GM12875 (cell line): ENCODE results near the gene TOR2A.

Source experiments
- H3K4me3 ChIP-seq: one replicate; pipeline ENCODE4 v1.5.1; 2011; ENCODE audit warnings: low read depth, low read length, control low read depth
- TF ChIP-seq, protein P1 (sequence below): IDR thresholded peaks from 2 replicates; pipeline ENCODE4 v1.5.1; 2011; ENCODE audit warnings: low read depth, mild to moderate bottlenecking, control low read depth, inconsistent platforms, low read length, moderate library complexity, borderline replicate concordance; ENCODE audit not compliant: insufficient read depth

The TOR2A gene

DNA sequence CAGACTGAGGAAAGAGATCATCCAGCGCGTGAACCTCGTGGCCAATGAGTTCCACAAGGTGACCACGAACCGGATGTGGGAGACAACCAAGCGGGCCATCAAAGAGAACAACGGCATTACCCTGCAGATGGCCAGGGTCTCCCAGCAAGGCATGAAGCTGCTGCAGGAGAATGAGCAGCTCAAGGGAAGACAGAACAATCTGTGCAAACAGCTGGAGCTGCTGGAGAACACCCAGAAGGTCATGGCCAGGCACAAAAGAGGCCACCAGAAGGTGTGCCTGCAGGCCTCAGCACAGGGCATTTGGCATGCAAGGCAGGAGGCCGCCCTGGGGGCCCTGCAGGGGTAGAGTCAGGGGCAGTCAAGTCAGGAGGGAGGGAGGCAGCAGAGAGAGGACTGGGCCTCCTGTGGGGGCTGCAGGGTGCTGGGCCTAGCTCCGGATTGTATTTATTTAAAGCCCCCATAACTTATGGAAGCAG is 23.8 kb downstream of the TOR2A start:
- TF ChIP-seq, protein P1, sequence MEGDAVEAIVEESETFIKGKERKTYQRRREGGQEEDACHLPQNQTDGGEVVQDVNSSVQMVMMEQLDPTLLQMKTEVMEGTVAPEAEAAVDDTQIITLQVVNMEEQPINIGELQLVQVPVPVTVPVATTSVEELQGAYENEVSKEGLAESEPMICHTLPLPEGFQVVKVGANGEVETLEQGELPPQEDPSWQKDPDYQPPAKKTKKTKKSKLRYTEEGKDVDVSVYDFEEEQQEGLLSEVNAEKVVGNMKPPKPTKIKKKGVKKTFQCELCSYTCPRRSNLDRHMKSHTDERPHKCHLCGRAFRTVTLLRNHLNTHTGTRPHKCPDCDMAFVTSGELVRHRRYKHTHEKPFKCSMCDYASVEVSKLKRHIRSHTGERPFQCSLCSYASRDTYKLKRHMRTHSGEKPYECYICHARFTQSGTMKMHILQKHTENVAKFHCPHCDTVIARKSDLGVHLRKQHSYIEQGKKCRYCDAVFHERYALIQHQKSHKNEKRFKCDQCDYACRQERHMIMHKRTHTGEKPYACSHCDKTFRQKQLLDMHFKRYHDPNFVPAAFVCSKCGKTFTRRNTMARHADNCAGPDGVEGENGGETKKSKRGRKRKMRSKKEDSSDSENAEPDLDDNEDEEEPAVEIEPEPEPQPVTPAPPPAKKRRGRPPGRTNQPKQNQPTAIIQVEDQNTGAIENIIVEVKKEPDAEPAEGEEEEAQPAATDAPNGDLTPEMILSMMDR = no peak
- H3K4me3 ChIP-seq = no peak overlapping the region

DNA sequence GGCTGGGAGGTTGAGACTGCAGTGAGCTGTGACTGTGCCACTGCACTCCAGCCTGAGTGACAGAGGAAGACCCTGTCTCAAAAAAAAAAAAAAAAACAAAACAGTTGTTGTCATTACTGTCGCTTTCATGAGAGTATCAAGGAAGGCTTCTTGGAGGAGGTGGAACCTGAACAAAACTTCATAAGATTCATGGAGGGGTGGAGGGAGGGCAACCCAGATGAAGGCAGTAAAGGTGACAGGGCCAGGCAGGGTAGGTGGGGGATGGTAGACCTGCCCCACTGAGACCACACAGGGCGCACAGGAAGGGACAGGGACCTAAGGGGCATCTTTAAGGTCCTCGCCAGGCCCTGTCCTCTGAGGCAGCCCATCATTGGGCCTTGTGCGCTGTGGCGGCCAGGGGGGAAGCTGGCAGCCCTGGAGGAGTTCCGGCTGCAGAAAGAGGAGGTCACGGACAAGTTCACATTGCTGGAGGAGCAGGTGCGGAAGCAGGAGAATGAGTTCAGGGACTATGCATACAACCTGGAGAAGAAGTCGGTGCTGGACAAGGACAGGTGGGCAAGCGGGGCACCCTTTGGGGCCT is 24.8 kb downstream of the TOR2A start:
- TF ChIP-seq, protein P1 = no peak
- no peak overlapping the region for H3K4me3 ChIP-seq

DNA sequence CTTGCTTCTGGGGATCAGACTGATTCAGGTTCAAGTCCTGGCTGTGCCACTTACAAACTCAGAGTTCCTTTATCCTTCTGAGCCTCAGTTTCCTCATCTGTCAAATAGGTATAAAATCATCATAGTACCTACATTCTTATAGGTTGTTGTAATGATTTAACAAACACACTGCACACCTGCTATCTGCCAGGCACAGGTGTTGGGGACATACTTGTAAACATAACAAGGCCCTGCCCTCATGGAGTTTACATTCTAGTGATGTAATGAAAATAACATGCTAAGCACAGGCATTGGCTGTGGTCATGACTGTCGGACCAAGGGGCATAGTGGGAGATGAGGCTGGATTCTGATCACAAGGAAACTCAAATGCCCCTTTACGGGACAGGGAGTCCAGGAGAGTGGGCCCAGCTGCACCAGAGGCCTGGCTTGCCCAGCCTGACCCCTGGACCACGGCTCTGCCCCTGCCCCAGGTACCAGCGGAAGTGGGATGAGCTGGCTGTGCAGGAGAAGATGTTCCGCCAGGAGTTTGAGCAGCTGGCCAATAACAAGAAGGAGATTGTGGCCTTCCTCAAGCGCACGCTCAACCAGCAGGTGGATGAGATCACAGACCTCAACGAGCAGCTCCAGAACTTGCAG is 26.0 kb downstream of the TOR2A start:
- TF ChIP-seq, protein P1 = no peak
- no peak overlapping the region for H3K4me3 ChIP-seq

DNA sequence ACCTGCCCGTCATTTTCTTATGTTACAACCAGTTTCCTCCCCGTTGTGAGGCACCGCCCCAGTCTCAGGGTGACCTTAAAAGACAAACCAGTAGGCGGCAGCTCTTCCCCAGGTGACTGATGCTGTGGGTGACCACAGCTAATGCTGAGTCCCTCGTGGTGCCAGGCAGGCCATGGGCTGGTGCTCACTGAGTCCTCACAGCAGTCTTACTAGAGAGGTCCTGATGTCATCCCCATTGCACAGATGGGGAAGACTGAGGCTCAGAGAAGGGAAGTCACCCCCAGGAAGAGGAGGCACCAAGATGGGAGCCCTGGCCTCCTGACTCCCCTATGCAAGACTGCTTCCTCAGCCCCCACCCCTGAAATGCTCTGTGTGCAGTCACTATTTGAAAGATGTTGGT is 27.3 kb downstream of the TOR2A start:
- no peak overlapping the region for H3K4me3 ChIP-seq
- TF ChIP-seq, protein P1 = peak; percentile 35; the same call in 1 of the 2 replicates

DNA sequence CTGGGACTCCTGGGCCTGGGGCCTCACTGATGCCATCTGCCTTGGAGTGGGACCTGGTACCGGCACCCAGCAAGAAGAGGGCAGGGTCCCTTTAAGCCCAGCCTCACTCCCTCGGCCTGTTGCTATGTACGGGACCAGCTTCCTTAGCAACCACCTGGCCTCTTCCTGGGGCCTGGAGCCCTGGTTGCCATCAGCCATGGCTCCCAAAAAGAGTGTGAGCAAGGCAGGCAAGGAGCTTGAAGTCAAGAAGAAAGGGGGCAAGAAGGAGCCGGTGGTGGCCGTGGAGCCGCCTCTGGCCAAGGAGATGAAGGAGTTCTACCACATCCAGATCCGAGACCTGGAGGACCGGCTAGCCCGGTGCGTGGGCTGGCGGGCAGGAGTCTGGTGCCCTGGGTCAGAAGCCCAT is 28.3 kb downstream of the TOR2A start, which contains the start of gene CFAP157:
Gene CFAP157 (plus strand): TSS at position 153 of the 406 bp plus-strand sequence. CDS start 44 bp downstream, at position 197.
- no peak within 1 kb of the TSS for H3K4me3 ChIP-seq
- TF ChIP-seq, protein P1 = no peak

DNA sequence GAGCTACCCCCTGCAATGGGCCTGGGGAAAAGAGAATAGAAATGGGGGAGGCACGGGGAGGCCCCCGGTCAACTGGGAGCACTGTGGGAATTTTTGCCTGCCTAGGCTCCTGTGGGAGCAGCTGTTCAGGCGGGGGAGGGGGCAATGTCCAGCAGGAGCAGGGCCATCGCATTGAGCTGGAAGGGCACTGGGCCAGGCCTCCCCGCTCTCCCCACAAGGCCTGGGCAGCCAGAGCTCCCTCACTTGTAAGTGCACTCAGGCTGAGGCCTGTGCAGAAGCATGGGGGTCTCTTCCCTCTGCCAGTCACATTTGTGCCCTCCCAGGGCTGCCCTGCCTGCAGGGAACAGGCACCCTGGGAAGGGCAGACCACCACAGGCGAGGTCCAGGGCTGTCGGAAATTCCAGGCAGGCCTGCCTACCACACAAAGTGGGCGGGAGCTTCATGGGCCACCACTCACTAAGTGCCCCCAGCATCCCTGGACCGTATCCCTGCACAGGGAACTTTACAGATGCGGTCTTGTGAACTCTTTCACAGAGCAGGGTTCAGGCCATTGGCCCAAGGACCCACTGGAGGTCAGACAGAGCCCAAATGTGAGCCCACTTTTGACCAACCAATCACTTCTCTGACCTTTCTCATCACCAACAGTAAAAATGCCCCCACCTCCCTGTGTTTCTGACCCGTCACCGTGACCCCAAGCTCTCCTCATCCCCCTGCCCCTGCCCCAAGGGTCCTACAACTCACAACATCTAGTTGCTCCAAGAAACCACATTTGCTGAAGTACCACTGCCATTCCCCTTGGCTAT is 29.3 kb downstream of the TOR2A start:
- TF ChIP-seq, protein P1 = no peak
- H3K4me3 ChIP-seq = no peak overlapping the region
